ENCODE measurements around the gene AHI1. TPM values are rescaled to one million over a fixed set of nuclear protein-coding genes. Genes with fewer than 3 reads are reported as not detected.
A peak's percentile ranks its signal among the peaks of the same experiment; 100 is the strongest.

The AHI1 gene
- total RNA-seq, 1 experiment from 2014 or later, result 5.8 TPM

DNA sequence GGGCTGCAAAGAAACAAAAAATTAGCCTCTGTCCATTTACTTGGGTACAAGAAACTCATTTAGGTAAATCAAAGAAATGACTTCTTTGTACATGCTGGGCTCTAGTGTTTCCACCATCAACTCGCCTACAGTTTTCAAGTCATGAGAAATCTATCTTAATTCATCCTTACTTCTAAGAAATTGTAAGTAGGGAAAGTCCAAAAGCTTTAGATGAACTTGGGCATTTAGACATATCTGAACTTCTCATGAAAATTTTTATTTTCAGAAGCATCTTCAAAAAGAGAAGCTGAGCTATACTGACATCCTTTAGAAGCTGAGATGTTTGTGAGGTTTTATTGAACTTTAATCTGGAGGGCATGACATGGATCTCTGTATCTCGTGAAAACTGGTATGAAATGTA is 199.1 kb downstream of the AHI1 start:
- in situ Hi-C loops (cut with HindIII; ENCODE audit: low pct_unique_long_range_greater_than_20kb, low sequenced_read_pairs), result no loop called here
- DNase-seq (ENCODE audit: low read depth, low spot score), result no peak

DNA sequence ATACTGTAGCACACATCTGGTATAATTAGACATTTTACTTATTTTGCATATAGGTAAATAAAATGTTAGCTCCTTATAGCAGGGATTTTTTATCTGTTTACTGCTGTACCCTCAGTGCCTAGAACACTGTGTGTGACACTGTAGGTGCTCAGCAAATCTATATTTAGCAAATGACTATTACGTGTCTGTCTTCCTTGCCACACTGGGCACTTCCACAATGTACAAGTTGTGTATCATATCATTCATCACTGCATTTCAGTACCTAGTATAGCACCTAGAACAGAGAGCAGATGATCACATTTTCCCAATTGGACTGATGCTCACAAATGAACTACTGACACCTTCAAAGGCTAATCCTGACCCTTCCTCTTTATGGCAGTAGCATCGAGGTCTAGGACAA is 200.8 kb downstream of the AHI1 start:
- no peak for DNase-seq (ENCODE audit: low read depth, low spot score)
- in situ Hi-C loops (cut with HindIII; ENCODE audit: low pct_unique_long_range_greater_than_20kb, low sequenced_read_pairs), result no loop called here

DNA sequence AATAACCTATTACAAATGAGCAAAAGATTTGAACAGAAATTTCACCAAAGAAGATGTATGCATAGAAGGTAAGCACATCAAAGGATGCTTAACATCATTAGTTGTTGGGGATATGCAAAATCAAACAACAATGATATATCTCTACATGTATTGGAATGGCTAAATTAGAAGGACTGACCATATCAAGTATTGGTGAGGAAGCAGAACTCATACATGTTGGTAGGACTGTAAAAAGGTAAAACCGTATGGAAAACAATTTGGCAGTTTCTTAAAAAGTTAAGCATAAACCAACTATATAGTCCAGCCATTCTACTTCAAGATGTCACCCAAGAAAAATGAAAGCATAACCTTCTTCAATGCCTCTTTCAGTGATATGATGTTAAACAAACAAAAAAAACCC is 202.5 kb downstream of the AHI1 start:
- DNase-seq (ENCODE audit: low read depth, low spot score), result no peak
- in situ Hi-C loops (cut with HindIII; ENCODE audit: low pct_unique_long_range_greater_than_20kb, low sequenced_read_pairs), result no loop called here

DNA sequence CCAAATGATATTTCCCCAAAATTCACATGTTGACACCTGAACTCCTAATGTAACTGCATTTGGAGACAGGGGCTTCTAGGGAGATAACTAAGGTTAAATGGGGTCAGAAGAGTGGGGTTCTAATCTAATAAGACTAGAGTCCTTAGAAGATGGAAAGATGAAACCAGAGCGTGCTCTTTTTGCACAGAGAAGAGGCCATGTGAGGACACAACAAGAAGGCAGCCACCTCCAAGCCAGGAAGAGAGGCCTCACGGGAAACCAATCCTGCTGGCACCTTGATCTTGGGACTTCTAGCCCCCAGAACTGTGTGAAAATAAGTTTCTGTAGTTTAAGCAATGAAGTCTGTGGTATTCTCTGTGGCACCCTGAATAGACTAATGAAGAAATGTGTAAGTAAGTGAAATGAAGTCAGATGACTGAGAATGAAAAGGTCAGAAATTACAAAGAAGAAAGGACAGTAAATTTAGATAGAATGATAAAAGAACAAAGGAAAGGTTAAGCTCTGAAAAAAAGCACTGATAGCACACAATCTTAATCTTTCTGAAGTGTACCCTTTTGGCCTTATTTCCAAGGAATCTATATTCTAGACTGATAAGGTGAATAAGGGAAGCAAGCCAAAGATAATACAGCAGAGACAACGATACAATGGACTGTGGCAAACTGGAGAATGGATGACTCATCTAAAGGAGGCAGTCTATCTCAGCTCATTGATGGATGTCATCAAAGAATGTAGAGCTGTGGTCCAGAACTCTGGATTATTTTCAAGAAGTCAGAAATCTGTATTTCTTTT is 206.1 kb downstream of the AHI1 start:
- peak; percentile 6 for DNase-seq (ENCODE audit: low read depth, low spot score)
- in situ Hi-C loops (cut with HindIII; ENCODE audit: low pct_unique_long_range_greater_than_20kb, low sequenced_read_pairs), result no loop called here

DNA sequence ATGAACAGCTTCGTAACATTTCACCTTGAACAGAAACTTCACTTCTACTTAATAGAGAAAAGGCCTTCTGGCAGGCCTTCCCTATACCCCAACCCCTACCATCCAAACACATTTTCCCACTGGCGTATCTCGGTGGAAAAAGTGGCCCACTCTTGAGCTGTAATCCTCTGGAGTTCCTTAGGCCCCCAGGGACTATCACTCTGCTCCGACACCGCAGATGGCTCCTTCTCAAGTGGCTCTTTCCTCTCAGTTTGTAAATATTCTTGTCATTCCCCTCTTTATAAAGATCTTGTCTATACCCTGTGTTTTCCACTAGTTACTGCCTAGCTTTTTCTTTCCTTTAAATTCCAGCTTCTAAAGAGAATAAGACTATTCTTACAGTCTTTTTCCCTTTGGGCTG is 207.7 kb downstream of the AHI1 start:
- DNase-seq (ENCODE audit: low read depth, low spot score), result no peak
- in situ Hi-C loops (cut with HindIII; ENCODE audit: low pct_unique_long_range_greater_than_20kb, low sequenced_read_pairs), result no loop called here

DNA sequence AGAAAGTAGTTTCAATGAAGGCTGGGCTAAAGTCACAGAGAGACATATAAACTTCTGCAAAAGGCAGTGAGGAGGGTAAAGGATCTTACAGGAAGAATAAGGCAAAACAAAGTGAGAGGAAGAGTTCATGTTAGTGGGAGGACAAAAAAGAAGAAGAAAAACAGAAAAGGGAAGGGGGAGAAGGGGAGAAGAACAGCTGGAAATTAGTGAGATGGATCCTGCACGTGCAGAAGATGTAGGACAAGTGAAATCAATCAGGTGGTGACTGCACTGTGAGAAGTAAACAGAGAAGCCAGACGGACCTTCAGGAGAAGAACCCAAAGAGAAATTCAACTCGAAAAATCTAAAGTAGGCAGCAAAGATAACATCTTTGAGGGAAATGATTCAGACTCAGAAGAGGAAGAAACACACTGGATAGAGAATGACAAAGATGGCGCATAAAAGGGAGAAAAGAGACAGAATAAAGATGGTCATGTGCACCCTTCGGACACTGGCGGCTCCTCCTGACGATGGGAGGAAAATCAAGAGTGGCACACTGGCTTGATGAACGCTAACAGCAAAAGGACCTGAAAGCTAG is 210.5 kb downstream of the AHI1 start:
- in situ Hi-C loops (cut with HindIII; ENCODE audit: low pct_unique_long_range_greater_than_20kb, low sequenced_read_pairs), result no loop called here
- DNase-seq (ENCODE audit: low read depth, low spot score), result no peak

DNA sequence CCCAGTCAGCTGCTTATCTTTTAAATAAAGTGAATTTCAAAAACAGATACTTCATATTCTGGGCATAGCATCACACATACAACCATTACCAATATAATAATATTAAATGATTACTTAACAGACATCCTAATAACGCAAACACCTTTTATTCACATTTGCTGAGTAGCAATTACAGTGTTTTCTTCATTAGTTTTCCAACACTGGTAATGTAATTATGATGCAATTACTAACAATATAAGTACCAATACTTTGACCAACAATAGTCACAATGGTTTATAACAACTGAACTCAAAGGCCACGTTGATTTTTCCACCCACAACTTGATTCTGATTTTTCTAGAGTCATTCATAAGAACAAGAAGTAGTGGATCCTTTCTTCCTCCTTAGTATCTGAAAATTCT is 212.4 kb downstream of the AHI1 start:
- in situ Hi-C loops (cut with HindIII; ENCODE audit: low pct_unique_long_range_greater_than_20kb, low sequenced_read_pairs), result no loop called here
- no peak for DNase-seq (ENCODE audit: low read depth, low spot score)

DNA sequence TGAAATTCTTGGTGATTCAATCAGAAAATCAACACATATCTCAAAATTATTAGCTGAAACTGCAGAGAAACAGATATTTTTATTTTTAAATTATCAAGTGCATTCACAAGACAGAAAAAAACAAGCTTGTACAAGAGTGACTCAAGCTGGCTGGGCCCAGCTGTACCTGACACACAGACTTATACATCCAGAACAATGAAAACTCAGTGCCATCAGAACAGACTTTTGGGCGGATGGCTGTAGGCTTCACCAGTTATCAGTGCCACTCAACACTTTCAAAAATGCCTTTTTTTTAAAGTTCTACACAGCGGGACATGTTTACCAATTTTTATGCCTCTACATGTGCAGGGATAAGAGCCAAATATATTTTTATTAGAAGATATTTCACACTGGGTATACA is 213.6 kb downstream of the AHI1 start:
- in situ Hi-C loops (cut with HindIII; ENCODE audit: low pct_unique_long_range_greater_than_20kb, low sequenced_read_pairs), result no loop called here
- no peak for DNase-seq (ENCODE audit: low read depth, low spot score)

DNA sequence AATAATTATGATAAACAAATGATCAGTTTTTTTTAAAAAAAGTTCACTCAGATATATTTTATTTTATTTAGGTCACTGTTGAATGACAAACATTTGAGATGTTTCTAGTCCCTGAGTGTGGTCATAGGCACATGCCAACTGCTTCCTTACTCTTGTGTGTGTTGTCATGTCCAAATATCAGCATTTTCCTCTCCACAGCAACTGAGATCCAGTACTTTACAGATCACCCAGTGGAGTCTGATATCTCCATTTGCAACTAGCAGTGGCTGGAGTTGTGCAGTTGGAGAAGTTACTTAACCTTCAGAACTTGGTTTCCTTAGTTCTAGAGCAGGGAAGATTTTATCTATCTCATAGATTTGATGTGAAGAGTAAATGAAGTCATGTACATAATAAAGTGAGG is 215.1 kb downstream of the AHI1 start:
- in situ Hi-C loops (cut with HindIII; ENCODE audit: low pct_unique_long_range_greater_than_20kb, low sequenced_read_pairs), result no loop called here
- no peak for DNase-seq (ENCODE audit: low read depth, low spot score)

DNA sequence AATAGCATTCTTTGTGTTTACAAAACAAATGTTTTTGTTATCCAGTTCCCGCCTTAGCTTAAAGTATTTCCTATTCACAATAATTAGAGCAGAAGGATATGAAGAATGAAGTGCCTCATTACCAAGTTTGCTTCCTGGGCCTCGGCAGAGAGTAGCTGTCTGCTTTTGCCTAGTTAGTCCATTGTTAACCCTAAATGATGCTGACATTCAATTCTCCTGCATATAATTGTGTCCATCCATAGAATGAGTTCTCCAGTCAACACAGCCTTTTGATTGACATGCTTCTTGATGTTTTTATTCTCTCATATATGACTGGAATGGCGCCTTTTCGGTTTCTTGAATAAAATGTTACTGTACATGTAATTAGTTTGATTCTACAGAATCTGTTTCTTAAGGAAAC is 215.6 kb downstream of the AHI1 start:
- in situ Hi-C loops (cut with HindIII; ENCODE audit: low pct_unique_long_range_greater_than_20kb, low sequenced_read_pairs), result no loop called here
- no peak for DNase-seq (ENCODE audit: low read depth, low spot score)

DNA sequence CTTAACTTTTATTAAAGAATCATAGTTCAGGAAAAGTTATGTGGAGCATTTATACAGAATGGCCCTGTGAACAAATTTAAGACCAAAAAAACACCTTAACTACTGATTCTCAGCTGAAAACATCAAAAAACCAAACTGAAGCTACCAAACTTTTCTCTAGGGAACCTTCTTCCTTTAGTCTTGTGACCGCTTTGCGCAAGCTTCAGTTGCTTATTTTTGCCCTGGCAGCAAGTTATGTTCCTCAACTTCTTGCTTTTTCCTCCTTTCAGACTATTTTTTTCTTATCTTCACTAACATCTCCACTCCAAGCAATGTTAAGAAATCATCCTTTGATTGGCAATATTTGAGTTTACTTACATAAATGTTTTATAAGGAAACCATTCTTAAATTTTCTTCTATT is 216.3 kb downstream of the AHI1 start:
- in situ Hi-C loops (cut with HindIII; ENCODE audit: low pct_unique_long_range_greater_than_20kb, low sequenced_read_pairs), result no loop called here

DNA sequence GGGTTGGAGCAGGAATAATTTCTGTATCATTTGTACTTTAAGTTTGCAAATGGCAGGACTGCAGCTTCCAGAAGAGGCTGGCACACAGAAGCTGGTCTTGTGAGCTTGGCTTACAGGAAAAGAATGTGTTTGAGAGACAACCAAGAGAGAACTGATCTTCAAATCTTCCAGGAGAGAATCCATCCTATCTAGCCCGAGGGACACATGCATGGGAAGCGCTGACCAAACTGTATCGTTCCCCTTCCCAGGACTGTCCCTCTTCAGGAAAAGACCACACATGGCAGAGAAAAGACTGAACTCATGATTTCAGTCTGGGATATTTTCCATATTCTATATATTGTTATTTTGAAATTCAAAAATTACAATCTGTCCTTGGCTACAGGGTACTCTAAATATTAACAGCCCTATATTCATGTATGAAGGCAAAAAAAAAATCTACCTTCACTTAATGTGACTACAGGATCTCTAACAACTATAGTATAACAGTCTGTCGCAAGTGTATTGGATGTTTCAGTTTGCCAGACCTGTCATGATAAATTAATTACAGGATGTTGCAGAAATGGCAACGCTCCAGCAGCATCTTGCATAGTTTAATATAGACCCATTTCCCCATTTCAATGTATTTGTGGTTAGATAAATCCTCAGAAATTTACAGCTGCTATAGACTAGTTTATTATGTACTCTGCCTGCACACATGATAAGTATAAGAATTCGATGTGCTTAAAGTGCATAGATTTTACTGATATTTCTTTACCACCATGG is 217.0 kb downstream of the AHI1 start:
- in situ Hi-C loops (cut with HindIII; ENCODE audit: low pct_unique_long_range_greater_than_20kb, low sequenced_read_pairs), result no loop called here
- DNase-seq (ENCODE audit: low read depth, low spot score), result no peak

More for the DNA sequence above, 216.3 kb downstream of the AHI1 start:
- no peak for DNase-seq (ENCODE audit: low read depth, low spot score)

DNA sequence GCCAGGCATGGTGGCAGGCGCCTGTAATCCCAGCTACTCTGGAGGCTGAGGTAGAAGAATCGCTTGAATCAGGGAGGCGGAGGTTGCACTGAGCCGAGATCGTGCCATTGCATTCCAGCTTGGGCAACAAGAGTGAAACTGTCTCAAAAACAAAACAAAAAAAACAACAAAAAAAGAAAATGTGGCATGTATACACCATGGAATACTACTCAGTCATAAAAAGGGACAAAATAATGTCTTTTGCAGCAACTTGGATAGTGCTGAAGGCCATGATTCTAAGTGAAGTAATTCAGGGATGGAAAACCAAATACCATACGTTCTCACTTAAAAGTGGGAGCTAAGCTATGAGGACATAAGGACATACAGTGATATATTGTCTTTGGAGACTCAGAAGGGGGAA is 220.1 kb downstream of the AHI1 start:
- DNase-seq (ENCODE audit: low read depth, low spot score), result no peak

DNA sequence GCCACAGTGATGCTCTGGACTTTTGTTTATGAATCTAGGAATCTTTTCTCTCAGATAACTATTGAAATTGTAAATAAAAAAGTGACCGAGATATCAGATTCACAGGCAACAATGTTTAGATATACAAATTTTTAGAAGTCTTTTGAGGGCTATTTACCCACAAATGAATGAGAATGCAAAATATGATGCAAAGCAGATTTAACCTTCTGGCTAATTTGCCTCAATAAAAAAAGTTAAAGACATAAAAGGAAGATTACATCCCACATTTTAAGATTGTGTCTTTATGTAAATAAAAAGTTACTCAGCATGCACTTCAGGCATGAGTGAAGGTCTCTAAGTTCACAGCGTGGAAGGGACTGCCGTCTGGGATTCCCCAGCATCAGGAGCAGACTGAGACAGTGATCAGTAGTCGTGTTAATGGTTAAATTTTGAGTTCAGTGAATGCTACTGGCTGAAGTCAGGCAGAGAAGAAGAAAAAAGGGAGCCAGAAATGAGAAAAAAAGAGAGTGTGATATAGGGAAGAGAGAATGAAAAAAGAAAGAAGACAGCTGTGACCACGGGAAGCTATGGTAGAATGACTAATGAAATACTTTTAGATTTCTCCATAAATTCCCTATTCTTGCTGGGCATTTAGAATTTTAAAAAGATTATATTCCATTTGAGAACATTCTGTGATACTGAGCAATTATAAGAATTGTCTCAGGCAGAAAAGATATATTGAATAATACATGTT is 222.8 kb downstream of the AHI1 start:
- DNase-seq (ENCODE audit: low read depth, low spot score), result no peak
- in situ Hi-C loops (cut with HindIII; ENCODE audit: low pct_unique_long_range_greater_than_20kb, low sequenced_read_pairs), result no loop called here

More for the DNA sequence above, 220.1 kb downstream of the AHI1 start:
- in situ Hi-C loops (cut with HindIII; ENCODE audit: low pct_unique_long_range_greater_than_20kb, low sequenced_read_pairs), result no loop called here

DNA sequence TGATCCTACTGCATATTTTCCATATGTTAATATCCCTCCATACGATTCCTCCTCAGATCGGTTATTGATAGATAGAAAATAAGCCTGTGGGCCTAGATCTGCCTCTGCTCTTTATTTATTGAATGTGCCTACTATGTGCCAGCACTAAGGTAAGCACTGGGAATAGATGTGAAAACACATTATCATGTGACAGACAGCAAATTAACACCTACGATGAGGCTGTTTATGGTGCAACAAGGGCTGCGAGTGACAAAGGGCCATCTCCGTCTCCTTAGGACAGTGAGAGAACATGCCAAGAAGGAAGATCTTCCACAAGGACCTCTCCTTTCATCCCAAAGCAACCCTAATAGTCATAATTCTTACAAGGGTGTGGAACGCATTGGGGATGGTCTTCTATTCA is 225.9 kb downstream of the AHI1 start:
- in situ Hi-C loops (cut with HindIII; ENCODE audit: low pct_unique_long_range_greater_than_20kb, low sequenced_read_pairs), result no loop called here
- DNase-seq (ENCODE audit: low read depth, low spot score), result no peak

DNA sequence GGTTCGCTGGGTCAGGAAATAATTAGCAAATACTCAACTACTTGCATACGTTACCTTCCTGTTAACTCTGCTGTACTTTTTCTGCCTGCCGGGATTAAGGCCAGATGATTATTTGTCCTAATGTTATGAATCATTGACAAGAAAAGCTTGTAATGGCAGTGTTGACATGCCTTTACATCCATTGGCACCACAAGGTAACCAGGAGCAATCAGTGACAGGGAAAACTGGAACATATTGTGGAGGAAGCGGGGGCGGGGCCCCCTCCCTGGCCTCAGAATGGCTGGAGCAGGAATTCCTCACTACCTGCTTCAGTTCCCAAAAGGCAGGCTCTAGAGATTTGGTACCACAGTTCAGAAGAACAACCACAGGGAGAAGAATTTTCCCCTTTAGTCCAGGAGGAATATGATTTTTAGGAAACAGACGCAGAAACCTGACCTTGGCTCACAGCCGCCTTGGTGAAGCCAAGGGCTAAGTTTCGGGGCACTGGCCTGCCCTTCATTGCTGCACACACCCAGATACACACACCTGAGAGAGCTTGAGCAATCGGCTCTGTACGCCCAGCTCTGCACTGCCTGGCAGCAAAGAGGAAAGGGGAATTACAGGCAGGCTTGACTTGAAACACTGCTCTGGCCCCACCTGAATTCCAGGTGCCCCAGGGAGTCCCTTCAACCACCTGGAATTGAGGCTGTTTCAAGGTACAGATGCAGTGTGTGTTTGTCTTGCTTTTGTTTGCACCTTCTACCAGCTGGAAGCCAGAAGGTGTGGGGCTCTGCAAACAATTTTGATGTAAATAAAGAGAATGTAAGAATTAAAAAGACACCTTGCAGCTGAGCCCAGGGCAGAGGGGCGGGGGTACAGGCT is 226.6 kb downstream of the AHI1 start:
- in situ Hi-C loops (cut with HindIII; ENCODE audit: low pct_unique_long_range_greater_than_20kb, low sequenced_read_pairs), result no loop called here
- DNase-seq (ENCODE audit: low read depth, low spot score), result no peak

DNA sequence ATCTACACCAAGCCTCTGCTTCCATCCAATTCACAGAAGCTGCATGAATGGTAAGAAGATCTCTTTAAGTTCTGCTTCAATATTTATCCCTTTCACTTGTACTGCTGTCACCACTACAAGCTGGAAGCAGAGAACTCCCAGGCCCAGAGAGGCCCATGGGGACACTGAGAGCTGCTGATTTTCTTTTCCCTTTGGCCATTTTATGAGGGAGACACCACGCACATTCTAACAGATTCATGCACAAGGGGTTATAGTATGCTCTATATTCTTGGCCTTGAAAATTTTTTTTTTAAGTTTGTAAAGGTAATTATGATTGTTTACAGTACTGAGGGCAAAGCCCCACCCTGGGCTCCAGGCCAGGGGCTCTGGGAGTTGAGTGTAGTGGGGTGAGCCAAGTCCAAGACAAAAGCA is 228.1 kb downstream of the AHI1 start:
- DNase-seq (ENCODE audit: low read depth, low spot score), result no peak

More for the DNA sequence above, 228.1 kb downstream of the AHI1 start:
- in situ Hi-C loops (cut with HindIII; ENCODE audit: low pct_unique_long_range_greater_than_20kb, low sequenced_read_pairs), result no loop called here

All from SK-MEL-5 (cell line).